Measurements from ENCODE around the gene ELOVL5. TPM values are rescaled to one million over a fixed set of nuclear protein-coding genes. Genes with fewer than 3 reads are reported as not detected.

The ELOVL5 gene
- total RNA-seq, 4 donors from 2014 or later: 74.8 to 110 (median 90.6) TPM

DNA sequence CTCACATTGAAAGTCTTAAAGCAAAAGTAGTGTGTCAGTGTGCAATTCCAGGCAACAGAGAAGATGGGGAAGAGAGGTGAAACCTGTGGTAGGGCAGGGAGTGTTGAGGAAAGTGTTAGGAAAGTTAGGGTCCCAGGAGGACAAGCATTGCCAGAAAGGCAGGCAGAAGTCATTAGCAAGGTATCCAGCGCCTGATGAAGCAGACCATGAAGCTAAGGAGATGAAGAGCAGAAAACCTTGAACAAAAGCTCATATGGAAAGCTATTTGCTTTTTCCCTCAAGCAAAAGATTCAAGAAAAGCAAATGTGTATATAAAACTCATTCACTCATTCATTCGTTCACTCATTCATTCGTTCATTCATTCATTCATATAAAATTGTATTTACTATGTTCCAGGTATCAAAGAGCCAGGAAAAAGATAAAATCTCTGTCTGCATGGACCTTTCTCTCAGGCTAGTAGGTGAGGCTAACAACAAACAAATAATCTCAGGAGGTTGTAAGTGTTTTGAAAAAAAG is 96.5 kb downstream of the ELOVL5 start:
- WGBS, 2 donors: 77 to 87% methylated on average over 3 of the region's 3 CpGs
- no peaks in the 10 kb centered on the region for H3K9me3 ChIP-seq
- no peak for DNase-seq
- TF ChIP-seq POLR2A (IDR thresholded peaks at IDR 0.05): no peak
- TF ChIP-seq, protein P1, sequence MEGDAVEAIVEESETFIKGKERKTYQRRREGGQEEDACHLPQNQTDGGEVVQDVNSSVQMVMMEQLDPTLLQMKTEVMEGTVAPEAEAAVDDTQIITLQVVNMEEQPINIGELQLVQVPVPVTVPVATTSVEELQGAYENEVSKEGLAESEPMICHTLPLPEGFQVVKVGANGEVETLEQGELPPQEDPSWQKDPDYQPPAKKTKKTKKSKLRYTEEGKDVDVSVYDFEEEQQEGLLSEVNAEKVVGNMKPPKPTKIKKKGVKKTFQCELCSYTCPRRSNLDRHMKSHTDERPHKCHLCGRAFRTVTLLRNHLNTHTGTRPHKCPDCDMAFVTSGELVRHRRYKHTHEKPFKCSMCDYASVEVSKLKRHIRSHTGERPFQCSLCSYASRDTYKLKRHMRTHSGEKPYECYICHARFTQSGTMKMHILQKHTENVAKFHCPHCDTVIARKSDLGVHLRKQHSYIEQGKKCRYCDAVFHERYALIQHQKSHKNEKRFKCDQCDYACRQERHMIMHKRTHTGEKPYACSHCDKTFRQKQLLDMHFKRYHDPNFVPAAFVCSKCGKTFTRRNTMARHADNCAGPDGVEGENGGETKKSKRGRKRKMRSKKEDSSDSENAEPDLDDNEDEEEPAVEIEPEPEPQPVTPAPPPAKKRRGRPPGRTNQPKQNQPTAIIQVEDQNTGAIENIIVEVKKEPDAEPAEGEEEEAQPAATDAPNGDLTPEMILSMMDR (IDR thresholded peaks at IDR 0.05): no peak
- H3K4me3 ChIP-seq (replicated peaks in 1 of 3): no peak overlapping the region
- no peaks in the 10 kb centered on the region for H3K36me3 ChIP-seq
- peaks cover 0 to 5% of the 10 kb centered on the region in 2 donors for H3K4me1 ChIP-seq
- H3K27me3 ChIP-seq: no peaks in the 10 kb centered on the region
- H3K27ac ChIP-seq: no peak overlapping the region
- intact Hi-C loops (cut with DNase I): no loop called here

DNA sequence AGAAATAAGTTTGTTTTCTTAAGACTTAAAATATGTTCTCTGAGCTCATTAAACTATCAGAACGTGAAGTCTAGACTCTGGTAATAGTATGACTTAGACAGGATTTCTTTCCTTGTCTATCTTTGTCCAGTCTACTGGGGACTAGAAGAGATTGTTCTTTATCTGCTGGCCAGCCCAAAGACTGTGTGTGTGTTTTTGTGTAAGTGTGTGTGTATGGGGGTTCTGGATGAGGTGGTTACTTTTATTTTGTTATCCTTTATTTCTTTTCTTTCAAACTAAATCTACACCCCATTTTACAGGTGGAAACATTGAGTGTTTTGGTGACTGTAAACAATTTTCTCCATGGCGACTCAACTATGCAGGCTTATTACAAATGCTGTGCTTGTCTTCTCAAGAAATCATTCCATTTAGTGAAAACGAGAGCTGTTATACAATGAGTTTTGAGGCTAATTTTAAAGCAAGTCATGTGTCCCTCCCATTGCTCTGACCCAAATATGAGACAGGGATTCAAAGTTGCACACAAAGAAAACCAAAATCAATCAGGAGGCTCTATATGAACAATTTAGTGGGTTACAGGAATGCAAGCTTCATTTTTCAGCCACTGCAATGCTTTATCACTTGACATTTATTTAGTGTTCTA is 97.6 kb downstream of the ELOVL5 start:
- no peak overlapping the region for H3K27ac ChIP-seq
- 73 to 77% methylated on average over 3 of the region's 3 CpGs for WGBS, 2 donors
- intact Hi-C loops (cut with DNase I): no loop called here
- no peak overlapping the region for H3K4me3 ChIP-seq (replicated peaks in 1 of 3)
- H3K9me3 ChIP-seq: no peaks in the 10 kb centered on the region
- no peaks in the 10 kb centered on the region for H3K27me3 ChIP-seq
- no peaks in the 10 kb centered on the region for H3K36me3 ChIP-seq
- DNase-seq: no peak
- TF ChIP-seq, protein P1 (IDR thresholded peaks at IDR 0.05): no peak
- TF ChIP-seq POLR2A (IDR thresholded peaks at IDR 0.05): no peak
- peaks cover 0 to 5% of the 10 kb centered on the region in 2 donors for H3K4me1 ChIP-seq

DNA sequence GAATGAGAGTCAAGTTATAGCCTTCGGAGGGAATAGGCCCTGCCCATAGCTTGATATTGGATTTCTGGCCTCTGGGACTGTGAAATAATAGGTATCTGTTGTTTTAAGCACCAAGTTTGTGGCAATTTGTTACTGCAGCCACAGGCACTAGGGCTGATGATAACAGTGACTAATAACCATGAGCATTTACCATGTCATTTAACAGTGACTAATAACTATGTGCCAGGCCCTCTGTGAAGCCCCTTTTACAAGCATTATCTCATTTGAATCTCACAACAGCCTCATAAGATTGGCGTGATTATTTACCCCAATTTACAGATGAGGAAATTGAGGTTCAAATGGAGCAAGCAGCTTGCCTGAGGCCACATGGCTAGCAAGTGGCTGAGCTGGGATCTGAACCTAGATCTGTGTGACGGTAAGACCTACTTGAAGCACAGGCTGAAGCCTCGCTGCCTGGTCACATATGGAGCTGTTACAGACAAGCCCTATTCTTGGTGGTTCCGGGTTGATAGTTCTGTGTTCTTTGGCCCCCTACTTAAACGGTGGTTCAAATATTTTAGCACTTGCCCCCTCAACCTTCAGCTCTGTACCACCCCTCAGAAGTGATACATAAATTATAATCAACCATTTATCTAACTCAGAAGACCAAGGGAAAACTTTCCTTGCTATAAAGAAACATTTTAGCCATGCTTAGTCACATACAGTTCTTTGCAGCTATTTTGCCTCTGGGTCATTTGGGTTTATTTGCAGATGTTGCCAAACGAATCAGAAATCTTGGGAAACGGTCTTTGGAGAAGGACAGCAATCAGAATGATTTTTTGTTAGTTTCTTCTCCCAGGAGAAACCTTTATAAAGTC is 98.3 kb downstream of the ELOVL5 start:
- H3K4me3 ChIP-seq (replicated peaks in 1 of 3): no peak overlapping the region
- no peaks in the 10 kb centered on the region for H3K36me3 ChIP-seq
- no peak for DNase-seq
- TF ChIP-seq, protein P1 (IDR thresholded peaks at IDR 0.05): no peak
- TF ChIP-seq POLR2A (IDR thresholded peaks at IDR 0.05): no peak
- intact Hi-C loops (cut with DNase I): no loop called here
- peaks cover 0 to 5% of the 10 kb centered on the region in 2 donors for H3K4me1 ChIP-seq
- peak overlapping the region in 1 of 3 donors; percentile 11 for H3K27ac ChIP-seq
- WGBS, 2 donors: 59 to 66% methylated on average over 8 of the region's 8 CpGs
- H3K27me3 ChIP-seq: no peaks in the 10 kb centered on the region
- no peaks in the 10 kb centered on the region for H3K9me3 ChIP-seq

DNA sequence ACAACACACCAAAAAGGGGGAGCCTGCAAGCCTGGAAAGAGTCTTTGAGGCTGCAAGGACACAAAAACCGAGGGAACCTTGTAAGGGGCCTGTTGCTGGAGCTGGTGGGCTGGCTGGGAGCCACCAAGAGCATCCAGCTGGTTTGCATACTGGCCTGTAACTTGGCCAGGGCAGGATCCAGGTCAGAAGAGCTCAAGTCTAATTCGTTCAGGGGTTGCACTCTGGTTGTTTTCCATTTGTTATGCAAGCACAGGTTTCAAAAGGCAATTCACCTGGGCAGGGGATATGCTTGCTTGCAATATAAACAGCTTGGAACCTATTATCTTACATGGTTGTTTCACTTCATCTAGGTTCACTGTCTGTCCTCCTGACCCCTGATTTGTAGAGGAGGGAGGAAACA is 101.8 kb downstream of the ELOVL5 start:
- peaks cover 0 to 5% of the 10 kb centered on the region in 2 donors for H3K4me1 ChIP-seq
- TF ChIP-seq, protein P1 (IDR thresholded peaks at IDR 0.05): no peak
- TF ChIP-seq POLR2A (IDR thresholded peaks at IDR 0.05): no peak
- H3K4me3 ChIP-seq (replicated peaks in 1 of 3): no peak overlapping the region
- H3K27me3 ChIP-seq: no peaks in the 10 kb centered on the region
- H3K36me3 ChIP-seq: no peaks in the 10 kb centered on the region
- intact Hi-C loops (cut with DNase I): no loop called here
- 38 to 41% methylated on average over 2 of the region's 2 CpGs for WGBS, 2 donors
- H3K27ac ChIP-seq: no peak overlapping the region
- H3K9me3 ChIP-seq: no peaks in the 10 kb centered on the region
- no peak for DNase-seq

DNA sequence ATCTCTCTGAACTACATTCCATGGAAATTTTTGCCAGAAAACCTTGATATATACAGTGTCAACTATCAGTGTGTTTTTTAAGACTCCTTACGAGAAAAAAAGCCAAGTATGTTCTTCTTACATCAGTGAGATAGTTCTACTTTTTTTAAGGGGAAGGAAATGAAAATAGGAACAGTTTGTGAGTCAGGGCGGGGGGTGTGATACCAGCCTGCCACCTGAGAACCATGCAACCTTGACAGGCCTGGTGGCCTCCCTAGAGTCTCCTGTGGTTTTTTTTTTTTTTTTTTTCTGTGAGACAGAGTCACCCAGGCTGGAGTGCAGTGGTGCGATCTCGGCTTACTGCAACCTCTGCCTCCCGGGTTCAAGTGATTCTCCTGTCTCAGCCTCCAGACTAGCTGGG is 103.8 kb downstream of the ELOVL5 start:
- Histone ChIP-seq H3K27me3 (no peaks in the 10 kb centered on the region), H3K36me3 (no peaks in the 10 kb centered on the region), H3K4me3 (replicated peaks in 1 of 3) (no peak overlapping the region), H3K4me1 (no peaks in the 10 kb centered on the region), H3K27ac (no peak overlapping the region), H3K9me3 (no peaks in the 10 kb centered on the region)
- DNase-seq: no peak
- intact Hi-C loops (cut with DNase I): no loop called here
- TF ChIP-seq, protein P1 (IDR thresholded peaks at IDR 0.05): no peak
- TF ChIP-seq POLR2A (IDR thresholded peaks at IDR 0.05): no peak
- 89 to 91% methylated on average over 5 of the region's 5 CpGs for WGBS, 2 donors

All from thyroid gland (tissue), 4 donors.